MCF 10A (cell line): ENCODE data around the gene MAPK1. TPM values are rescaled to one million over a fixed set of nuclear protein-coding genes. Genes with fewer than 3 reads are reported as not detected.
"Not testable (repeated sequence)": the region's sequence is repeated elsewhere in the genome, so short reads cannot be mapped to it uniquely, and the experiment has no call there.

Source experiments
- BruUV-seq: library from RNA; stranded (reverse); fragments of 400-500 nt; replicated peaks from 2 replicates; lab custom pipeline; 2021; lab: Mats Ljungman, UMichigan
- CTCF ChIA-PET: fragments of 300-600 bp; sonication (Branson Sonifier 250); formaldehyde crosslinking; extraction: SDS; loops from one replicate; lab custom pipeline; 2021; ENCODE audit warnings: antibody characterized with exemption, inconsistent platforms; lab: Yijun Ruan, JAX
- POLR2A ChIA-PET: fragments of 300-600, 350-650 bp; sonication (Branson Sonifier 250); formaldehyde crosslinking; extraction: SDS; loops from one replicate; lab custom pipeline; 2020; ENCODE audit warnings: antibody characterized with exemption, inconsistent platforms; lab: Yijun Ruan, JAX
- DNase-seq: peaks from one replicate; pipeline ENCODE4 v3.0.0-alpha.2; 2018; ENCODE audit not compliant: unreplicated experiment
- H3K27ac Mint-ChIP-seq: one replicate; pipeline ENCODE4 v1.8.0; 2022; ENCODE audit warnings: mild to moderate bottlenecking, low read depth, mixed read lengths; ENCODE audit not compliant: unreplicated experiment
- H3K27me3 Mint-ChIP-seq: one replicate; pipeline ENCODE4 v1.8.0; 2022; ENCODE audit warnings: mixed read lengths; ENCODE audit not compliant: insufficient read depth, unreplicated experiment
- H3K36me3 Mint-ChIP-seq: one replicate; pipeline ENCODE4 v1.8.0; 2022; ENCODE audit warnings: mild to moderate bottlenecking, moderate library complexity, mixed read lengths; ENCODE audit not compliant: insufficient read depth, unreplicated experiment
- H3K4me1 Mint-ChIP-seq: one replicate; pipeline ENCODE4 v1.8.0; 2022; ENCODE audit warnings: mixed read lengths; ENCODE audit not compliant: insufficient read depth, unreplicated experiment
- H3K4me3 Mint-ChIP-seq: one replicate; pipeline ENCODE4 v1.8.0; 2022; ENCODE audit warnings: mild to moderate bottlenecking, moderate library complexity, mixed read lengths; ENCODE audit not compliant: unreplicated experiment
- H3K9me3 Mint-ChIP-seq: one replicate; pipeline ENCODE4 v1.8.0; 2022; ENCODE audit warnings: mixed read lengths; ENCODE audit not compliant: unreplicated experiment
- CTCF ChIP-seq: fragments of 200-600 bp; IDR thresholded peaks from one replicate; pipeline ENCODE4 v1.8.0; 2022; ENCODE audit warnings: antibody characterized with exemption, mild to moderate bottlenecking; ENCODE audit not compliant: unreplicated experiment
- intact Hi-C: fragments of 100-400 bp; cut with micrococcal nuclease; formaldehyde crosslinking; loops from 2 replicates; pipeline ENCODE4 v1.14.1; 2022
- total RNA-seq: library from RNA; stranded (reverse); gene quantifications from 2 replicates; pipeline ENCODE4 v1.2.3, GENCODE V29; 2022

The MAPK1 gene
- total RNA-seq, 1 experiment from 2014 or later: 123 TPM

- H3K4me3 Mint-ChIP-seq: no peak overlapping the region
- CTCF ChIA-PET: interaction anchor here (0.7 to 1.2 kb wide), 2 partner anchors 22 to 28 kb away, joined by 3 read pairs; no protein-coding TSS in a partner anchor
- H3K36me3 Mint-ChIP-seq: no peaks in the 10 kb centered on the region
- intact Hi-C loops: no loop called here
- no peak overlapping the region for H3K27ac Mint-ChIP-seq
- no TSS peak for BruUV-seq
- no peak for DNase-seq
- no peaks in the 10 kb centered on the region for H3K9me3 Mint-ChIP-seq
- POLR2A ChIA-PET: no interaction called here
- no peaks in the 10 kb centered on the region for H3K4me1 Mint-ChIP-seq
- TF ChIP-seq CTCF: no peak
- no peaks in the 10 kb centered on the region for H3K27me3 Mint-ChIP-seq
Measured at GRCh38 chr22:21909871-21910270, 42.4 kb upstream of the MAPK1 start.

GRCh38 chr22:21907638-21908522 lies 40.4 kb upstream of the MAPK1 start:
- no peak for TF ChIP-seq CTCF
- no TSS peak for BruUV-seq
- Mint-ChIP-seq H3K9me3 (no peaks in the 10 kb centered on the region), H3K27ac (no peak overlapping the region), H3K27me3 (no peaks in the 10 kb centered on the region), H3K4me3 (no peak overlapping the region), H3K36me3 (no peaks in the 10 kb centered on the region), H3K4me1 (no peaks in the 10 kb centered on the region)
- ChIA-PET CTCF (no interaction called here), POLR2A (no interaction called here)
- intact Hi-C loops: no loop called here
- no peak for DNase-seq

DNA sequence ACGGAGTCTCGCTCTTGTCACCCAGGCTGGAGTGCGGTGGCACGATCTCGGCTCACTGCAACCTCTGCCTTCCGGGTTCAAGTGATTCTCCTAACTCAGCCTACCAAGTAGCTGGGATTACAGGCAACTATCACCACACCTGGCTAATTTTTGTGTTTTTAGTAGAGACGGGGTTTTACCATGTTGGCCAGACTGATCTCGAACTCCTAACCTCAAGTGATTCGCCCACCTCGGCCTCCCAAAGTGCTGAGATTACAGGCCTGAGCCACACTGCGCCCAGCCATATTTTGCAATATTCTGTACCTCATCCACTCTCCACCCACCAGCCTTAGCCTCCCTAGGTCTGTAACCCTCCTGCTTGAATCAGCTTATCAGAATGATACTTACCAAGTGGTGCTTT lies 37.8 kb upstream of the MAPK1 start:
- intact Hi-C loops, BruUV-seq, H3K36me3 Mint-ChIP-seq, H3K4me3 Mint-ChIP-seq, H3K27me3 Mint-ChIP-seq, H3K9me3 Mint-ChIP-seq, H3K27ac Mint-ChIP-seq, POLR2A ChIA-PET, H3K4me1 Mint-ChIP-seq, DNase-seq: not testable (repeated sequence)
- CTCF ChIA-PET: interaction anchor here (0.6 to 0.8 kb wide), 2 partner anchors 153 to 301 kb away, joined by 3 to 4 read pairs; no protein-coding TSS in a partner anchor

GRCh38 chr22:21904250-21904789 lies 36.9 kb upstream of the MAPK1 start:
- Mint-ChIP-seq H3K4me3 (no peak overlapping the region), H3K27me3 (no peaks in the 10 kb centered on the region), H3K4me1 (no peaks in the 10 kb centered on the region), H3K27ac (no peak overlapping the region), H3K36me3 (no peaks in the 10 kb centered on the region), H3K9me3 (no peaks in the 10 kb centered on the region)
- intact Hi-C loops: no loop called here
- CTCF ChIA-PET: interaction anchor here (0.6 kb wide), 1 partner anchor 302 kb away, joined by 4 read pairs; no protein-coding TSS in a partner anchor
- POLR2A ChIA-PET: interaction anchor here (0.6 to 0.7 kb wide), 2 partner anchors 25 to 102 kb away, joined by 3 read pairs; no protein-coding TSS in a partner anchor
- no TSS peak for BruUV-seq
- no peak for TF ChIP-seq CTCF
- DNase-seq: no peak
